ENCODE data around the gene SPATA6. TPM values are rescaled to one million over a fixed set of nuclear protein-coding genes. Genes with fewer than 3 reads are reported as not detected.
"Not testable (repeated sequence)": the region's sequence is repeated elsewhere in the genome, so short reads cannot be mapped to it uniquely, and the experiment has no call there.

SPATA6 gene
- total RNA-seq, 2 experiments from 2014 or later: 1.3 to 1.6 TPM

GRCh38 chr1:48387409-48387808 is 84.6 kb downstream of the SPATA6 start:
- ChIA-PET POLR2A (no interaction called here), CTCF (no interaction called here)

DNA sequence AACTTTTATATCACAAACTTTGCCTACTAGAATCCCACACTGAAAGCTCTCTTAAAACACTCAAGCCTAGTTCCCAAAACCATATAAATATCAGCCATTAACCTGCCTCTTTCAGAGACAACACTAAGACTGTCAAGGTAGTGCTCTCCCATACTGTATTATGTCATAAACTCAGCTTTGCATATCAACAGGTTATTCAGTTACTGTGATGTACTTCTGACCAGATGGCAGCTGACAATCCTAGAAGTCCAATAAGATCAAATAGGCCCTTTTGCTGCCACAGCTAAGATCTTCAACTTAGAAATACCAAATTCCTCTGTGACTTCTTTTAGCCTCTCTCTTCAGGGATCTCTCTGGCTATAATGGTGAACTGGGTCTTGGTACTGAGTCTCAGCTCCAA is 97.2 kb downstream of the SPATA6 start:
- ChIA-PET CTCF (no interaction called here), POLR2A (no interaction called here)

DNA sequence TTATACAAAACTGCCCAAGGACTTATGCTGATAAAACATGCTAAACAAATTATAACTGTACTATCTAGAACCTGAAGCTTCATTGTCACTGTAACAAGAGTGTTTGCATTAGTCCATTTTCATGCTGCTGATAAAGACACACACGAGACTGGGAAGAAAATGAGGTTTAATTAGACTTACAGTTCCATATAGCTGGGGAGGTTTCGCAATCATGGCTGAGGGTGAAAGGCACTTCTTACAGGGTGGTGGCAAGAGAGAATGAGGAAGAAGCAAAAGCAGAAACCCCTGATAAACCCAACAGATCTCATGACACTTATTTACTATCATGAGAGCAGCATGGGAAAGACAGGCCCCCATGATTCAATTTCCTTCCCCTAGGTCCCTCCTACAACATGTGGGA is 100.4 kb downstream of the SPATA6 start:
- POLR2A ChIA-PET: no interaction called here
- CTCF ChIA-PET: no interaction called here

- ChIA-PET POLR2A (no interaction called here), CTCF (no interaction called here)
Observed at GRCh38 chr1:48362901-48363300, 109.1 kb downstream of the SPATA6 start.

GRCh38 chr1:48356901-48357300 is 115.1 kb downstream of the SPATA6 start:
- POLR2A ChIA-PET: interaction anchor here (0.6 kb wide), 1 partner anchor 566 kb away, joined by 3 read pairs; no protein-coding TSS in a partner anchor
- CTCF ChIA-PET: no interaction called here

DNA sequence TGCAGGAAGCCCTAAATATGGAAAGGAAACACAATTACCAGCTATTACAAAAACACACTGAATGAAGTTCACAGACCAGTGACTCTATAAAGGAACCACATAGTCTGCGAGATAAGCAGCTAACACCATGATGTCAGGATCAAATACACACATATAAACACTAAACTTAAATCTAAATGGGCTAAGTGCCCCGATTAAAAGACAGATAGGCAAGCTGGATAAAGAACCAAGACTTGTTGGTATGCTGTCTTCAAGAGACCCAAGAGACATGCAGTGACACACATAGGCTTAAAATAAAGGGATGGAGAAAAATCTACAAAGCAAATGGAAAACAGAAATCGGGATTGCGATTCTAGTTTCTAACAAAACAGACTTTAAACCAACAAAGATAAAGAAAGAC is 127.6 kb downstream of the SPATA6 start:
- POLR2A ChIA-PET: no interaction called here
- CTCF ChIA-PET: no interaction called here

DNA sequence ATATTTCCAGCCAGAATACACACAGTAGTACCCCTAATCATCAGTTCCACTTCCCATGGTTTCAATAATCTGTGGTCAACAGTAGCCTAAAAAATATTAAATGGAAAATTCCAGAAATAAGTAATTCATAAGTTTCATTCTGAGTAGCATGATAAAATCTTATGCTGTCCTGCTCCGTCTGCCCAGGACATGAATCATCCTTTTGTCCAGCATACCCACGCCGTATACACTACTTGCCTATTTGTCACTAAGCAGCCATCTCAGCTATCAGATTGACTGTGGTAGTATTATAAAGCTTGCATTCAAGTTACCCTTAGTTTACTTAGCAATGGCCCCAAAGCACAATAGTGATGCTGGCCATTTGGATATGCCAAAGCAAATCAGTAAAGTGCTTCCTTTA is 130.8 kb downstream of the SPATA6 start:
- ChIA-PET POLR2A (no interaction called here), CTCF (no interaction called here)

GRCh38 chr1:48338257-48338656 is 133.7 kb downstream of the SPATA6 start:
- POLR2A ChIA-PET: no interaction called here

DNA sequence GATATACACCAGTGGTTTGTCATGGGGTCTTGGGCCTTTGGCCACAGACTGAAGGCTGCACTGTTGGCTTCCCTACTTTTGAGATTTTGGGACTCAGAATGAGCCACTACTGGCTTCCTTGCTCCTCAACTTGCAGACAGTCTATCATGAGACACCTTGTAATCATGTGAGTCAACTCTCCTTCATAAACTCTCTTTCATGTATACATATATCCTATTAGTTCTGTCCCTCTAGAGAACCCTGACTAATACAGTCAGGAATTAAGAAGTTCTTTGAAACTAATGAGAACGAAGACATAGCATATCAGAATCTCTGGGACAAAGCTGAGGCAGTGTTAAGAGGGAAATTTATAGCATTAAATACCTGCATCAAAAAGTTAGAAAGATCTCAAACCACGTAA is 138.7 kb downstream of the SPATA6 start:
- ChIA-PET POLR2A (no interaction called here), CTCF (no interaction called here)

More at GRCh38 chr1:48338257-48338656, 133.7 kb downstream of the SPATA6 start:
- CTCF ChIA-PET: no interaction called here

DNA sequence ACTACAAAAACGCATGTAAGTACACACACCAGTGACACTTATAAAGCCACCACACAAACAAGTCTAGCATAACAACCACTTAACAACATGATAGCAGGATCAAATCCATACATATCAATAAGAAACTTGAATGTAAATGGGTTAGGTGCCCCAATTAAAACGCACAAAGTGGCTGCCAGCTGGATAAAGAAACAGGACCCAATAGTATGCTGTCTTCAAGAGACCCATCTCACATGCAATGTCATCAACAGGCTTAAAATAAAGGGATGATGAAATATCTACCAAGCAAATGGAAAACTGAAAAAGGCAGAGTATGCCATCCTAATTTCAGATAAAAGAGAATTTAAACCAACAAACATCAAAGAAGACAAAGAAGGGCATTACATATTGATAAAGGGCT is 139.9 kb downstream of the SPATA6 start:
- ChIA-PET POLR2A (no interaction called here), CTCF (no interaction called here)

DNA sequence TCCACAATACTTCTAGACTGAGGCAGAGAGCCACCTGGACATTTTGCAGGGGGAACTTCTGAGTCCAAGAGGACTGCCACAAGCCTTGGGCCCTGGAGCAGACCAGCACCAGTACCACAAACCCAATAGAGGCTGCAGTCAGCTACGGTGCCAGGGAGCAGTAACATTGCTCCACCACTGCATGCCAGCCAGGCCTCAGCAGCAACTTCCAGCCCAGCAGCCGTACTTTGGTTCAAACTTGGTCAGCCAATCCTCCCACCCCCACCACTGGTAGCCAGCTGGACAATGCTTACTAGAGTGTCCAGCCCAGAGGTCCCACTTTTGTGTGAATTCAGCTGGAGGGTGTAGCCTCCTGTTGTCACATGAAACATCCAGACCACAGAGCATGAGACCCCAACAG is 142.1 kb downstream of the SPATA6 start:
- ChIA-PET CTCF (no interaction called here), POLR2A (no interaction called here)

- POLR2A ChIA-PET: no interaction called here
- CTCF ChIA-PET: no interaction called here
Observed at GRCh38 chr1:48329486-48329885, 142.5 kb downstream of the SPATA6 start.

DNA sequence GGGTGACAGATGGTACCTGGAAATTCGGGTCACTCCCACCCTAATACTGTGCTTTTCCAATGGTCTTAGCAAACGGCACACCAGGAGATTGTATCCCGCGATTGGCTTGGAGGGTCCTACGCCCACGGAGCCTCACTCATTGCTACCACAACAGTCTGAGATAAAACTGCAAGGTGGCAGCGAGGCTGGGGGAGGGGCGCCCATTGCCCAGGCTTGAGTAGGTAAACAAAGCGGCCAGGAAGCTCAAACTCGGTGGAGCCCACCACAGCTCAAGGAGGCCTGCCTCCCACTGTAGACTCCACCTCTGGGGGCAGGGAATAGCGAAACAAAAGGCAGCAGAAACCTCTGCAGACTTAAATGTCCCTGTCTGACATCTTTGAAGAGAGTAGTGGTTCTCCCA is 160.2 kb downstream of the SPATA6 start:
- POLR2A ChIA-PET, CTCF ChIA-PET: not testable (repeated sequence)

DNA sequence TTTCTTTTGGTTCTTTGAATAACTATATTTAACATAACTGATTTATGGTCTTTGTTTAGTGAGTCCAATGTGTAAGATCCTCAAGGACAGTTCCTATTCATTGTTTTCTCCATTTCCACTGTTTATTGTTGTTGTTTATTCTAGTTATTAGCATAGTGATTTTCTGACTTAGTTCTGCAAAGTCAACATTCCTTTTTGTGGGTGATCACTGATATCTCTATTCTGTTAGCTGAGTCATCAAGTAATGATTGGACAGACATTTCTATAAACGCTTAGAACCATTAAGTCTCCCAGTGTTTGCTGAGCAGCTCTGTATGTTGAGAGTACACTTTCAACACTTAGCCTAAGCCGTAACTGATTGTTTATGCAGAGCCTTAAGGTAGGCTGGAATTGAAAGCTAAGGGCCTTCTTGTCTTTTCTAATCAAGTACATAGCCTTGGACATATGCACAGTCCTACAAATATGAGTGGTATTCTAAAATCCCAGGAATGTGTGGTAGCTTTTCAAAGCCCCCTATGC is 162.4 kb downstream of the SPATA6 start:
- POLR2A ChIA-PET: no interaction called here
- CTCF ChIA-PET: no interaction called here

GRCh38 chr1:48302652-48303051 is 169.4 kb downstream of the SPATA6 start:
- ChIA-PET POLR2A (no interaction called here), CTCF (no interaction called here)

DNA sequence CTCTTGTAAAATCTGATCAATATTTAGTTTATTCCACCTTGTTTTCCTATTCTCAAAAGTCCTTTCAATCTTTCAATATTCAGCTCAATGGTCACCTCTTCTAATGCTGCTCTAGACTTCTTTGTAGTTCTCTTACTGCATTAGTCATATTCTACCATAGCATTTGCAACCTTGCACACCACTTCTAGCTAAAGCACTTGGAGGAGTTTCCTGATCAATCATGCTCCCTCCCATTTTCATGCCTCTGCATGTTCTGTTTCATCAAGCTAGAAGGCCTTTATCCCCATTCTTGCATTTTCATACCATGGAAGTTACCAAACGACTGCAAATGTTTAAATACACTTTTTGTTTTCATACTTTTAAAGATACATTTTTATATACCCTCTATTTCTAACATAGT is 177.3 kb downstream of the SPATA6 start:
- ChIA-PET CTCF (interaction anchor here (1.5 kb wide), 1 partner anchor 10 kb away, joined by 3 read pairs; no protein-coding TSS in a partner anchor), POLR2A (no interaction called here)

DNA sequence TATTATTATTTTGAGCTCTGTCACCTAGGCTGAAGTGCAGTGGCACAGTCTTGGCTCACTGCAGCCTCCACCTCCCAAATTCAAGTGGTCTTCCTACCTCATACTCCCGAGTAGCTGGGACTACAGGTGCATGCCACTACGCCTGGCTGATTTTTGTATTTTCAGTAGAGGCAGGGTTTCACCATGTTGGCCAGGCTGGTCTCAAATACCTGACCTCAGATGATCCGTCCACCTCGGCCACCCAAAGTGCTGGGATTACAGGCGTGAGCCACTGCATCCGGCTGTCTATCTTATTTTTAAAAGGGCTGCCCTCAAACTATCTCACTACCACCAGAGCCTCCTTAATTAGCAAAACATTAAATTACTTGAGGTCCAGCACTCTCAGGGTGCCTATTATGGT is 177.9 kb downstream of the SPATA6 start:
- CTCF ChIA-PET: interaction anchor here (1.5 kb wide), 1 partner anchor 9 kb away, joined by 3 read pairs; no protein-coding TSS in a partner anchor
- POLR2A ChIA-PET: not testable (repeated sequence)

DNA sequence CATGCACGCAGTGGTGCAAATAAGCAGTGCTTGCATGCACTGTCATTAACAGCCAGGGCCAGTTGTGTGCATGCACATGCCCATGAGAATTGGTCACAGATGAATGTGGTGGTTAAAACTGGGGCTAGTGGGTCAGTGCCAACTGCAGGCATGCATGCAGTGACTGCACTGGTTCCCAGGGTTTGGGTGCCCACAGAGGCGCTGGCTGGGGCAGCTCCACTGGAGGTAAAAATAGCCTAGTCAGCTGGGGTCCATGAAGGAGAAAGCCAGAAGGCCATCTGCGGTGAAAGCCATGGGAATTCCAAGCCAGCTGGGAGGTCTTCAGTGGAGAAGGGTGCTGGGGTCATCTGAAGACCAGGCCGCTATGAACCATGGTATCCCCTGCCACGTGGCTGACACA is 179.3 kb downstream of the SPATA6 start:
- CTCF ChIA-PET: no interaction called here
- POLR2A ChIA-PET: no interaction called here

GRCh38 chr1:48291421-48291820 is 180.6 kb downstream of the SPATA6 start:
- ChIA-PET CTCF (no interaction called here), POLR2A (no interaction called here)

- ChIA-PET CTCF (interaction anchor here (1.2 kb wide), 1 partner anchor 9 kb away, joined by 3 read pairs; no protein-coding TSS in a partner anchor), POLR2A (no interaction called here)
Observed at GRCh38 chr1:48285525-48285924, 186.5 kb downstream of the SPATA6 start.

- POLR2A ChIA-PET: not testable (repeated sequence)
- CTCF ChIA-PET: interaction anchor here (0.6 to 1.2 kb wide), 2 partner anchors 9 to 179 kb away, joined by 3 read pairs; no protein-coding TSS in a partner anchor
Observed at GRCh38 chr1:48284696-48285420, 187.1 kb downstream of the SPATA6 start.

- CTCF ChIA-PET, POLR2A ChIA-PET: not testable (repeated sequence)
Observed at GRCh38 chr1:48282329-48282728, 189.7 kb downstream of the SPATA6 start.
